Endothelial cell of umbilical vein (primary cell): Measurements from ENCODE around the gene CNKSR3. TPM values are rescaled to one million over a fixed set of nuclear protein-coding genes. Genes with fewer than 3 reads are reported as not detected.

ENCODE experiments used
- BruUV-seq: library from RNA; stranded (reverse); fragments of 400-500 nt; replicated peaks from 2 replicates; lab custom pipeline; 2021; lab: Mats Ljungman, UMichigan
- CTCF ChIA-PET: fragments of 300-600, 350-600 bp; sonication (Branson Sonifier 250); formaldehyde crosslinking; loops from one replicate; lab custom pipeline; 2021; ENCODE audit warnings: antibody characterized with exemption, inconsistent platforms; lab: Charles Lee
- POLR2A ChIA-PET: fragments of 300-600, 350-600 bp; sonication (Branson Sonifier 250); formaldehyde crosslinking; loops from one replicate; lab custom pipeline; 2021; ENCODE audit warnings: antibody characterized with exemption, inconsistent platforms; lab: Charles Lee
- DNase-seq: peaks from one replicate; pipeline ENCODE4 v3.0.0-alpha.2; 2011; ENCODE audit warnings: low read depth, low spot score
- FAIRE-seq: peaks from 2 replicates; lab custom pipeline; 2011; peaks lifted over from hg19 to GRCh38; lab: Jason Lieb, UNC
- H2AFZ ChIP-seq: 2 replicates; pipeline ENCODE4 v1.6.0; 2012; ENCODE audit warnings: low read depth, low read length, control low read depth, inconsistent platforms
- H3K27ac ChIP-seq: 2 replicates; pipeline ENCODE4 v1.5.1; 2011; ENCODE audit warnings: low read depth, mild to moderate bottlenecking, control low read depth, low read length, moderate library complexity; ENCODE audit not compliant: insufficient read depth
- H3K27me3 ChIP-seq, 2 experiments: 2 replicates each; pipeline versions ENCODE4 v1.6.0 to v1.6.1; 2011; ENCODE audit warnings: low read length in 2 of 2, mixed read lengths in 1 of 2; ENCODE audit not compliant: control insufficient read depth in 2 of 2, insufficient read depth in 2 of 2
- H3K36me3 ChIP-seq, 2 experiments: 2 replicates in 1 of 2; 3 replicates in 1 of 2; pipeline ENCODE4 v1.5.1; 2011; ENCODE audit warnings: low read length in 2 of 2, mild to moderate bottlenecking in 1 of 2, moderate library complexity in 1 of 2; ENCODE audit not compliant: control insufficient read depth in 2 of 2, insufficient read depth in 2 of 2; ENCODE audit errors: extremely low read depth in 1 of 2
- H3K4me1 ChIP-seq: 3 replicates; pipeline ENCODE4 v1.5.1; 2011; ENCODE audit warnings: mild to moderate bottlenecking, low read length; ENCODE audit not compliant: control insufficient read depth, insufficient read depth; ENCODE audit errors: extremely low read depth
- H3K4me2 ChIP-seq: 2 replicates; pipeline ENCODE4 v1.6.1; 2011; ENCODE audit warnings: low read length, control low read depth, mixed read lengths; ENCODE audit not compliant: insufficient read depth
- H3K4me3 ChIP-seq, 3 experiments: fragments of 200-600 bp in 1 of 3; sonication (generic), shearing (Covaris generic) in 1 of 3; replicated peaks in 1 of 3; 2 replicates each; pipeline ENCODE4 v1.5.1; 2011 to 2016; ENCODE audit warnings: control low read depth in 3 of 3, low read length in 3 of 3, mild to moderate bottlenecking in 2 of 3, inconsistent platforms in 1 of 3, low read depth in 1 of 3, moderate library complexity in 1 of 3; ENCODE audit not compliant: insufficient read depth in 1 of 3
- H3K79me2 ChIP-seq: 2 replicates; pipeline ENCODE4 v1.6.0; 2012; ENCODE audit warnings: low read length, inconsistent platforms; ENCODE audit not compliant: control insufficient read depth, insufficient read depth
- H3K9ac ChIP-seq: replicated peaks from 2 replicates; pipeline ENCODE3; 2011; ENCODE audit warnings: low read length, control low read depth; ENCODE audit not compliant: insufficient read depth; ENCODE audit errors: extremely low read depth
- H3K9me1 ChIP-seq: replicated peaks from 3 replicates; pipeline ENCODE4 v1.6.0; 2011; ENCODE audit warnings: mild to moderate bottlenecking, low read length; ENCODE audit not compliant: control insufficient read depth, insufficient read depth; ENCODE audit errors: extremely low read depth
- H3K9me3 ChIP-seq: replicated peaks from 2 replicates; pipeline ENCODE4 v1.5.1; 2012; ENCODE audit warnings: low read length, inconsistent platforms; ENCODE audit not compliant: control insufficient read depth, insufficient read depth
- H4K20me1 ChIP-seq: replicated peaks from 2 replicates; pipeline ENCODE3; 2011; ENCODE audit warnings: mild to moderate bottlenecking, low read length; ENCODE audit not compliant: control insufficient read depth, insufficient read depth; ENCODE audit errors: extremely low read depth
- EZH2 ChIP-seq: IDR thresholded peaks from 2 replicates; pipeline ENCODE4 v1.6.1; 2012; ENCODE audit warnings: borderline replicate concordance, low read depth, mild to moderate bottlenecking, moderate library complexity, low read length, inconsistent platforms; ENCODE audit not compliant: severe bottlenecking
- FOS ChIP-seq: IDR thresholded peaks from 2 replicates; pipeline ENCODE4 v1.6.1; 2011; ENCODE audit warnings: mild to moderate bottlenecking, low read length, moderate library complexity, borderline replicate concordance; ENCODE audit not compliant: insufficient read depth
- GATA2 ChIP-seq: IDR thresholded peaks from 2 replicates; pipeline ENCODE4 v1.7.0; 2011; ENCODE audit warnings: low read depth, mild to moderate bottlenecking, moderate library complexity, mixed read lengths, low read length; ENCODE audit not compliant: insufficient read length, insufficient read depth
- JUN ChIP-seq: IDR thresholded peaks from 2 replicates; pipeline ENCODE4 v1.6.1; 2011; ENCODE audit warnings: borderline replicate concordance, low read depth; ENCODE audit not compliant: insufficient read length, insufficient read depth
- MYC ChIP-seq: IDR thresholded peaks from one replicate; pipeline ENCODE4 v1.6.1; 2011; ENCODE audit warnings: mild to moderate bottlenecking, low read depth, low read length
- POLR2A ChIP-seq: IDR thresholded peaks from 2 replicates; pipeline ENCODE4 v1.6.1; 2012; ENCODE audit warnings: low read depth, mild to moderate bottlenecking, control low read depth, low read length
- POLR2AphosphoS5 ChIP-seq: IDR thresholded peaks from 2 replicates; pipeline ENCODE4 v1.6.1; 2012; ENCODE audit warnings: low read depth, mild to moderate bottlenecking, control low read depth, low read length, moderate library complexity; ENCODE audit not compliant: insufficient read depth
- dilution Hi-C: fragments of 300-500 bp; cut with MboI; formaldehyde crosslinking; loops from one replicate; pipeline ENCODE4 v1.15.0; 2019; ENCODE audit warnings: low sequenced_read_pairs; ENCODE audit not compliant: extremely low pct_ligation_motif_present
- intact Hi-C: fragments of 100-400 bp; cut with micrococcal nuclease; formaldehyde crosslinking; loops from one replicate; pipeline ENCODE4 v1.10.0; 2022
- polyA plus RNA-seq, 4 experiments: library from polyadenylated mRNA; depleted of rRNA in 3 of 4; stranded (reverse) in 3 of 4; unstranded in 1 of 4; fragments of >200 nt; gene quantifications; 2 replicates each; pipeline versions ENCODE4 v1.2.1 to v1.2.3, GENCODE V29; 2011 to 2012; ENCODE audit warnings: missing spikeins in 1 of 4
- total RNA-seq: library from RNA; stranded (reverse); gene quantifications from 2 replicates; pipeline ENCODE4 v1.2.3, GENCODE V29; 2021
- TF ChIP-seq, protein P1 (sequence below), 2 donors: IDR thresholded peaks; 1 replicate in 1 of 2; 2 replicates in 1 of 2; pipeline ENCODE4 v1.5.1; 2011; ENCODE audit warnings: low read length in 2 of 2, mild to moderate bottlenecking in 2 of 2, moderate library complexity in 2 of 2, control low read depth in 1 of 2, inconsistent platforms in 1 of 2, low read depth in 1 of 2; ENCODE audit not compliant: insufficient read depth in 1 of 2; ENCODE audit errors: extremely low read depth in 1 of 2
- TF ChIP-seq, protein P2 (sequence below): IDR thresholded peaks from 2 replicates; pipeline ENCODE4 v1.6.1; 2011; ENCODE audit not compliant: insufficient read depth, insufficient read length

Gene CNKSR3
- total and polyA plus RNA-seq, 2 donors (not counting 3 experiments of a cell fraction or from before 2014, with no cell fraction given), result 2.3 to 15.6 TPM

DNA sequence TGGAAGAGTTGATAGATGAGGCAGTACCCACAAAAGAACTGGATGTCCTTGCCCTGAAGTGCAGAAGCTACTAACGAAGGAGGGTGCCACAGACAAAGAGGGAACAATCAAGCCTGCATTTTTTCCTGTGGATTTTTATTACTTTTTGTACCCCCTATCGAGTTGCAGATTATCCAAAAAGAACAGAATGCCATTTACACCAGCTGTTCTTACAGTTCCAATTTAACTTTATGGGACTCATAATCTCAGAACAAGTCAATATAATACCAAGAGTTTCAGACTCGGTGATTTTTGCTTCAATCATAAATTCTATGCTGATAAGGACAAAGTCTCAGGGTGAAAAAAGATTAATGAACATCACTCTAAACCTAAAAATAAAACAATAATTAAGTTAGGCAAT, 4.0 kb upstream of the CNKSR3 start:
- Histone ChIP-seq H3K9ac (no peak overlapping the region), H3K4me2 (no peak overlapping the region), H3K27ac (no peak overlapping the region), H2AFZ (no peak overlapping the region), H3K27me3 (no peaks in the 10 kb centered on the region), H3K4me1 (peaks cover 18% of the 10 kb centered on the region), H3K9me1 (no peaks in the 10 kb centered on the region), H3K4me3 (no peak overlapping the region), H4K20me1 (no peaks in the 10 kb centered on the region), H3K9me3 (no peaks in the 10 kb centered on the region), H3K79me2 (no peaks in the 10 kb centered on the region), H3K36me3 (no peaks in the 10 kb centered on the region)
- TF ChIP-seq MYC (no peak), JUN (no peak)
- BruUV-seq, result no TSS peak
- dilution Hi-C loops (no loop called here), intact Hi-C loops (no loop called here)
- CTCF ChIA-PET, result no interaction called here
- DNase-seq (no peak), FAIRE-seq (no peak)
- POLR2A ChIA-PET, result no interaction called here

GRCh38 chr6:154513601-154514320, 3.3 kb upstream of the CNKSR3 start:
- H3K9ac ChIP-seq, result no peak overlapping the region
- CTCF ChIA-PET, result interaction anchor here (1.3 kb wide), 2 partner anchors 9 to 13 kb away, joined by 4 to 7 read pairs; no protein-coding TSS in a partner anchor
- POLR2A ChIA-PET, result no interaction called here
- H3K4me2 ChIP-seq, result no peak overlapping the region
- dilution Hi-C loops (no loop called here), intact Hi-C loops (no loop called here)
- H3K9me3 ChIP-seq, result no peaks in the 10 kb centered on the region
- H3K27me3 ChIP-seq, result no peaks in the 10 kb centered on the region
- no peak overlapping the region for H3K4me3 ChIP-seq
- no peaks in the 10 kb centered on the region for H4K20me1 ChIP-seq
- H3K79me2 ChIP-seq, result peaks cover 1% of the 10 kb centered on the region
- no peak for FAIRE-seq
- H3K27ac ChIP-seq, result no peak overlapping the region
- no peaks in the 10 kb centered on the region for H3K9me1 ChIP-seq
- BruUV-seq, result no TSS peak
- no peak overlapping the region for H2AFZ ChIP-seq
- no peaks in the 10 kb centered on the region for H3K36me3 ChIP-seq
- TF ChIP-seq POLR2A (no peak), FOS (no peak), JUN (no peak), GATA2 (no peak), EZH2 (no peak), MYC (no peak), POLR2AphosphoS5 (no peak)
- TF ChIP-seq, protein P1, sequence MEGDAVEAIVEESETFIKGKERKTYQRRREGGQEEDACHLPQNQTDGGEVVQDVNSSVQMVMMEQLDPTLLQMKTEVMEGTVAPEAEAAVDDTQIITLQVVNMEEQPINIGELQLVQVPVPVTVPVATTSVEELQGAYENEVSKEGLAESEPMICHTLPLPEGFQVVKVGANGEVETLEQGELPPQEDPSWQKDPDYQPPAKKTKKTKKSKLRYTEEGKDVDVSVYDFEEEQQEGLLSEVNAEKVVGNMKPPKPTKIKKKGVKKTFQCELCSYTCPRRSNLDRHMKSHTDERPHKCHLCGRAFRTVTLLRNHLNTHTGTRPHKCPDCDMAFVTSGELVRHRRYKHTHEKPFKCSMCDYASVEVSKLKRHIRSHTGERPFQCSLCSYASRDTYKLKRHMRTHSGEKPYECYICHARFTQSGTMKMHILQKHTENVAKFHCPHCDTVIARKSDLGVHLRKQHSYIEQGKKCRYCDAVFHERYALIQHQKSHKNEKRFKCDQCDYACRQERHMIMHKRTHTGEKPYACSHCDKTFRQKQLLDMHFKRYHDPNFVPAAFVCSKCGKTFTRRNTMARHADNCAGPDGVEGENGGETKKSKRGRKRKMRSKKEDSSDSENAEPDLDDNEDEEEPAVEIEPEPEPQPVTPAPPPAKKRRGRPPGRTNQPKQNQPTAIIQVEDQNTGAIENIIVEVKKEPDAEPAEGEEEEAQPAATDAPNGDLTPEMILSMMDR (IDR thresholded peaks at IDR 0.05; ENCODE audit: extremely low read depth in 1 of 2, insufficient read depth in 1 of 2, low read depth in 1 of 2, low read length in 2 of 2), result no peak
- TF ChIP-seq, protein P2, sequence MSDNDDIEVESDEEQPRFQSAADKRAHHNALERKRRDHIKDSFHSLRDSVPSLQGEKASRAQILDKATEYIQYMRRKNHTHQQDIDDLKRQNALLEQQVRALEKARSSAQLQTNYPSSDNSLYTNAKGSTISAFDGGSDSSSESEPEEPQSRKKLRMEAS, result no peak
- H3K4me1 ChIP-seq, result peaks cover 22% of the 10 kb centered on the region
- no peak for DNase-seq
